ENCODE data around the gene PTPRM. TPM values are rescaled to one million over a fixed set of nuclear protein-coding genes. Genes with fewer than 3 reads are reported as not detected.

PTPRM gene
- total RNA-seq, 1 donor from 2014 or later, result 131 TPM

DNA sequence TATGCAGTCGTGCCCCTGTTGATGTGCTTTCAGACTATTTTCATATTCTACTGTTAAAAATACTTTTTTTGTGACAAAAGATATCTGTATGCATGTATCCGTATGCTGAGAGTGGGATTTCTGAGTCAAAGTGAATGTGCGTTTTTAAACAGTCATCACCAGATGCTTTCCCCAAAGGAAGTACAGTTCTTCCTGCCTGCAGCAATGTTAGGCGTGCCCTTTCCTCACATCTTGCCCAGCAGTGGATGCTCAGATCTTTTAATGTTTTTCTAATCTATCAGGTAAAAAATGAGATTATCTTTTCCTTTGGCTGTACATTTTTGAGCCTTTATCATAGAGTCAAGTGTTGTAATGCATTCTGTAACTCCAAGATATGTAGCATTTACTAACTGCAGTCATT is 111.7 kb downstream of the PTPRM start:
- TF ChIP-seq, protein P1, sequence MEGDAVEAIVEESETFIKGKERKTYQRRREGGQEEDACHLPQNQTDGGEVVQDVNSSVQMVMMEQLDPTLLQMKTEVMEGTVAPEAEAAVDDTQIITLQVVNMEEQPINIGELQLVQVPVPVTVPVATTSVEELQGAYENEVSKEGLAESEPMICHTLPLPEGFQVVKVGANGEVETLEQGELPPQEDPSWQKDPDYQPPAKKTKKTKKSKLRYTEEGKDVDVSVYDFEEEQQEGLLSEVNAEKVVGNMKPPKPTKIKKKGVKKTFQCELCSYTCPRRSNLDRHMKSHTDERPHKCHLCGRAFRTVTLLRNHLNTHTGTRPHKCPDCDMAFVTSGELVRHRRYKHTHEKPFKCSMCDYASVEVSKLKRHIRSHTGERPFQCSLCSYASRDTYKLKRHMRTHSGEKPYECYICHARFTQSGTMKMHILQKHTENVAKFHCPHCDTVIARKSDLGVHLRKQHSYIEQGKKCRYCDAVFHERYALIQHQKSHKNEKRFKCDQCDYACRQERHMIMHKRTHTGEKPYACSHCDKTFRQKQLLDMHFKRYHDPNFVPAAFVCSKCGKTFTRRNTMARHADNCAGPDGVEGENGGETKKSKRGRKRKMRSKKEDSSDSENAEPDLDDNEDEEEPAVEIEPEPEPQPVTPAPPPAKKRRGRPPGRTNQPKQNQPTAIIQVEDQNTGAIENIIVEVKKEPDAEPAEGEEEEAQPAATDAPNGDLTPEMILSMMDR (IDR thresholded peaks at IDR 0.05), result no peak
- H3K4me3 Mint-ChIP-seq (ENCODE audit: unreplicated experiment), result no peak overlapping the region
- H3K4me1 Mint-ChIP-seq (ENCODE audit: low read depth), result peaks cover 57% of the 10 kb centered on the region
- peaks cover 3% of the 10 kb centered on the region for H3K36me3 Mint-ChIP-seq (ENCODE audit: low read depth)
- no peaks in the 10 kb centered on the region for H3K9me3 Mint-ChIP-seq (ENCODE audit: low read depth)
- no peaks in the 10 kb centered on the region for H3K27me3 Mint-ChIP-seq (ENCODE audit: low read depth)
- peak overlapping the region; percentile 74 for H3K27ac Mint-ChIP-seq (ENCODE audit: unreplicated experiment)
- no peak for DNase-seq (ENCODE audit: low spot score)

DNA sequence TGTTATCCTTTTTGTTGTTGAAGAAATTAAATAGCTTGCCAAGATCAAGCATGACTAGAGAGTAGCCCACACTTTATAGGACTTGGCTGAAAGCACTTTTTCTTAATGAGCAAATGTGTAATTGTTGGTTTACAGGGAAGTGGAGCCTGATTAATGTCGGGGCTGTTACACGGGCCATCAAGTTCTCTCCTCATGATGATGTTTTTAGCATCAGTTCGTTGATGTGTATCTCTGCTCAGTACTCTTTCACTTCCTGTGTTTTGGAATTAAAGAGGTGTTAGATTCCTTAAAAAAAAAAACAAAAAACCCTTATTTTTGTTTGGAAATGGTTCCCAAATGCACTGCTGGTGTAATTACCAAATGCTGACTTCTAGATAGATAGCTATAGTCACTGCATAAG is 114.2 kb downstream of the PTPRM start:
- TF ChIP-seq, protein P1 (IDR thresholded peaks at IDR 0.05), result no peak
- no peak overlapping the region for H3K27ac Mint-ChIP-seq (ENCODE audit: unreplicated experiment)
- no peak overlapping the region for H3K4me3 Mint-ChIP-seq (ENCODE audit: unreplicated experiment)
- H3K27me3 Mint-ChIP-seq (ENCODE audit: low read depth), result no peaks in the 10 kb centered on the region
- no peak for DNase-seq (ENCODE audit: low spot score)
- H3K4me1 Mint-ChIP-seq (ENCODE audit: low read depth), result peaks cover 59% of the 10 kb centered on the region
- H3K9me3 Mint-ChIP-seq (ENCODE audit: low read depth), result no peaks in the 10 kb centered on the region
- no peaks in the 10 kb centered on the region for H3K36me3 Mint-ChIP-seq (ENCODE audit: low read depth)

GRCh38 chr18:7682321-7682720 is 115.2 kb downstream of the PTPRM start:
- no peaks in the 10 kb centered on the region for H3K27me3 Mint-ChIP-seq (ENCODE audit: low read depth)
- no peak overlapping the region for H3K27ac Mint-ChIP-seq (ENCODE audit: unreplicated experiment)
- peaks cover 49% of the 10 kb centered on the region for H3K4me1 Mint-ChIP-seq (ENCODE audit: low read depth)
- H3K4me3 Mint-ChIP-seq (ENCODE audit: unreplicated experiment), result no peak overlapping the region
- TF ChIP-seq, protein P1 (IDR thresholded peaks at IDR 0.05), result no peak
- no peaks in the 10 kb centered on the region for H3K9me3 Mint-ChIP-seq (ENCODE audit: low read depth)
- DNase-seq (ENCODE audit: low spot score), result no peak
- no peaks in the 10 kb centered on the region for H3K36me3 Mint-ChIP-seq (ENCODE audit: low read depth)

GRCh38 chr18:7683753-7684152 is 116.6 kb downstream of the PTPRM start:
- no peaks in the 10 kb centered on the region for H3K9me3 Mint-ChIP-seq (ENCODE audit: low read depth)
- peaks cover 36% of the 10 kb centered on the region for H3K4me1 Mint-ChIP-seq (ENCODE audit: low read depth)
- no peak overlapping the region for H3K27ac Mint-ChIP-seq (ENCODE audit: unreplicated experiment)
- no peak for DNase-seq (ENCODE audit: low spot score)
- TF ChIP-seq, protein P1 (IDR thresholded peaks at IDR 0.05), result no peak
- H3K27me3 Mint-ChIP-seq (ENCODE audit: low read depth), result no peaks in the 10 kb centered on the region
- no peak overlapping the region for H3K4me3 Mint-ChIP-seq (ENCODE audit: unreplicated experiment)
- H3K36me3 Mint-ChIP-seq (ENCODE audit: low read depth), result no peaks in the 10 kb centered on the region

- H3K4me1 Mint-ChIP-seq (ENCODE audit: low read depth), result peaks cover 31% of the 10 kb centered on the region
- H3K9me3 Mint-ChIP-seq (ENCODE audit: low read depth), result no peaks in the 10 kb centered on the region
These were observed 117.2 kb downstream of the PTPRM start for GRCh38 chr18:7684357-7684756.

More at GRCh38 chr18:7684357-7684756, 117.2 kb downstream of the PTPRM start:
- Mint-ChIP-seq H3K27me3 (ENCODE audit: low read depth) (no peaks in the 10 kb centered on the region), H3K27ac (ENCODE audit: unreplicated experiment) (peak overlapping the region; percentile 2), H3K36me3 (ENCODE audit: low read depth) (no peaks in the 10 kb centered on the region), H3K4me3 (ENCODE audit: unreplicated experiment) (no peak overlapping the region)
- TF ChIP-seq, protein P1 (IDR thresholded peaks at IDR 0.05), result no peak
- DNase-seq (ENCODE audit: low spot score), result no peak
